Astrocyte of the spinal cord (primary cell): Measurements from ENCODE around the gene MDGA2.

Source experiments
- DNase-seq: peaks from one replicate; pipeline ENCODE4 v3.0.0; 2011; ENCODE audit warnings: low read depth, low spot score
- H3K4me3 ChIP-seq: 2 replicates; pipeline ENCODE4 v1.5.1; 2011; ENCODE audit warnings: low read depth, mild to moderate bottlenecking, low read length, moderate library complexity
- in situ Hi-C: cut with HindIII; loops from 2 replicates; pipeline ENCODE4 v1.10.0; 2017; ENCODE audit warnings: low sequenced_read_pairs
- TF ChIP-seq, protein P1 (sequence below): IDR thresholded peaks from 2 replicates; pipeline ENCODE4 v1.5.1; 2012; ENCODE audit warnings: low read depth, mild to moderate bottlenecking, low read length, inconsistent platforms

The MDGA2 gene

DNA sequence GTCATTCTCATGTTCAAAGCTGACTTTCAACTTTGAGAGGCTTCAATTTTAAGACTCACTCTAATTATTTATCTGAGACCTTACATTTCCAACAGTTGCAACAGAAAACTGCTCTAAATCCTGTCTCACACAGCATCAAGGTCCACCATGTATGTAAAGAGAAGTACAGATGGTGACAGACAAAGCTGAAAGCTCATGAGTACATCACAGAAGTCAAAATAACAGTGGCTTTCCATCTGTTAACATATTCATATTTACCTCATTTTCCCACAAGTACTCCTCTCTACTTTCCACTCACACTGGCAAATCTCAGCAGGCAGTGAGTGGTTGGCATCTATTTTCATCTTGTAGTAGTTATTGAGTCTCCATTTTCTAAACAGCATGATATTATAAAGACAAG is 192.0 kb downstream of the MDGA2 start:
- TF ChIP-seq, protein P1, sequence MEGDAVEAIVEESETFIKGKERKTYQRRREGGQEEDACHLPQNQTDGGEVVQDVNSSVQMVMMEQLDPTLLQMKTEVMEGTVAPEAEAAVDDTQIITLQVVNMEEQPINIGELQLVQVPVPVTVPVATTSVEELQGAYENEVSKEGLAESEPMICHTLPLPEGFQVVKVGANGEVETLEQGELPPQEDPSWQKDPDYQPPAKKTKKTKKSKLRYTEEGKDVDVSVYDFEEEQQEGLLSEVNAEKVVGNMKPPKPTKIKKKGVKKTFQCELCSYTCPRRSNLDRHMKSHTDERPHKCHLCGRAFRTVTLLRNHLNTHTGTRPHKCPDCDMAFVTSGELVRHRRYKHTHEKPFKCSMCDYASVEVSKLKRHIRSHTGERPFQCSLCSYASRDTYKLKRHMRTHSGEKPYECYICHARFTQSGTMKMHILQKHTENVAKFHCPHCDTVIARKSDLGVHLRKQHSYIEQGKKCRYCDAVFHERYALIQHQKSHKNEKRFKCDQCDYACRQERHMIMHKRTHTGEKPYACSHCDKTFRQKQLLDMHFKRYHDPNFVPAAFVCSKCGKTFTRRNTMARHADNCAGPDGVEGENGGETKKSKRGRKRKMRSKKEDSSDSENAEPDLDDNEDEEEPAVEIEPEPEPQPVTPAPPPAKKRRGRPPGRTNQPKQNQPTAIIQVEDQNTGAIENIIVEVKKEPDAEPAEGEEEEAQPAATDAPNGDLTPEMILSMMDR: no peak
- DNase-seq: no peak
- in situ Hi-C loops: no loop called here
- H3K4me3 ChIP-seq: no peak overlapping the region

DNA sequence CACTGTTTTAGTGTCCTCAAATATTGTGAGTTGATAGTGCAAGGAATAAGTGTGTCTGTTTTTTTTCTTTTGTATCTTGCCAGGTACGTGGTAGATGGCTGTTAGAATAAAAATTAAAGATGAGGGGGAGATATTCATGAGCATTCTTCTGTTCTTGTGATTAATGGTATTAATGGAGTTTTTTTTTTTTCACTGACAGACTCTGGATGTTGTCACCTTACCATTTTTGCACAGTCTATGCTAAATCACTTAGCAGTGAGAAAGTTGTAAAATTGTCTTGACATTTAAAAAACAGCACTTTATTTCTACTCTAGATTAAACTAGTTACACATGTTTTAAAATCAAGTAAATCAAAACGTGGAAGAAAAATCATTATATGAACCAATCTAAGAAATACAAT is 204.3 kb downstream of the MDGA2 start:
- no peak for DNase-seq
- TF ChIP-seq, protein P1: no peak
- in situ Hi-C loops: no loop called here
- H3K4me3 ChIP-seq: no peak overlapping the region

DNA sequence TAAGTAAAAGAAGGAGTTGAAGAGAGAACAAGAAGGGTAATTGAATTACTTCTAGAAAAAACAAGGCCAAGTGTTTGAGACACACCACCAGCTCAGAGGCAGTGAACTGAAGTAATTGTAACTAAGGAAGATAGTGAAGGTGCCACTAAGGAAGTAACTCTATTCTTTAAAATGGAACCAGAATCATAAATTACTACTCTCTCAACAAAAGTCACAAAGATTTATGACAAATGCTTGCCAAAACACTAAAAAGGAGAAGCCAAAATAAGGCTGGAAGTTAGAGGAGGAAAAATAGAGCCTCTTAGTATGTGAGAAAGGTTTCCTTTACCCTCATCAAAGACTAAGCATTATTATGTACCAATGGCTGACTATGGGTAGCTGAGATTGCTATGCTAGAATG is 208.5 kb downstream of the MDGA2 start:
- in situ Hi-C loops: no loop called here
- no peak for DNase-seq
- TF ChIP-seq, protein P1: no peak
- H3K4me3 ChIP-seq: no peak overlapping the region

DNA sequence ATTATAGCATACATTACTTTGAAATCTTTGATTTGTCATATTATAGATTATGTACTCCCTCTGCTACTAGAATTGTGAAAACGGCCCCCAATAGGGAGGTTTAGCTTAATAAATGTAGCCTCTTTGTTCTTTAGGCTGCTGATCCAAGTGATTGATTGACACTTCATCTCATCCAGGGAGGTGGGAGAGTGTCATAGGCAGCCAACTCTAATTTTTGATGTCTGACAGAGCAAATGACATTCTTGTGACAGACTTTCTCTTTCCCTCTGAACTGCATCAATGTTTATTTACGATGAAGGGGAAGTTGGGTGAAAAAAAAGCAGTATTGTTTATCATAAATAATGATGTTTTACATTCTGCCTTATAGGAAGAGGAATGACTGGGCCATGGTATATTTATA is 221.4 kb downstream of the MDGA2 start:
- DNase-seq: no peak
- no peak overlapping the region for H3K4me3 ChIP-seq
- TF ChIP-seq, protein P1: no peak
- in situ Hi-C loops: no loop called here

DNA sequence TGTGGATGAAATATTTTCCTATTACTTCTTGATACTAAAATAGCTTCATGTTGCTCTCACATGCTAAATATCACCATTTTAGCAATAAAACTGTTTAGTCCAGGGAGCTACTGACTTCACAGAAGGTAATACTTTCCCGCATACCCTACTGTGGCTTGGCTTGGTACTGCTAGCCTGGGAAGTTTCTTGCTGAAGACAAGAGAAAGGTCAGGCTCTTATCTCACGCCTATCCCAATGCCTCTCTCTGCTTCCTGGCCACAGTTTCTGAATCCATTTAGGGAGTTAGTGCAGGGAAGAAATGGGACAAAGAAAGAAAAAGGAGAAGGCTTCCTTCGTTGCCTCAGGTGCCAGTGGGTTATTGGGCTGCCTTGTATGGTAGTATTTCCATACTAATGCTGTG is 228.3 kb downstream of the MDGA2 start:
- H3K4me3 ChIP-seq: no peak overlapping the region
- TF ChIP-seq, protein P1: no peak
- in situ Hi-C loops: no loop called here
- no peak for DNase-seq

DNA sequence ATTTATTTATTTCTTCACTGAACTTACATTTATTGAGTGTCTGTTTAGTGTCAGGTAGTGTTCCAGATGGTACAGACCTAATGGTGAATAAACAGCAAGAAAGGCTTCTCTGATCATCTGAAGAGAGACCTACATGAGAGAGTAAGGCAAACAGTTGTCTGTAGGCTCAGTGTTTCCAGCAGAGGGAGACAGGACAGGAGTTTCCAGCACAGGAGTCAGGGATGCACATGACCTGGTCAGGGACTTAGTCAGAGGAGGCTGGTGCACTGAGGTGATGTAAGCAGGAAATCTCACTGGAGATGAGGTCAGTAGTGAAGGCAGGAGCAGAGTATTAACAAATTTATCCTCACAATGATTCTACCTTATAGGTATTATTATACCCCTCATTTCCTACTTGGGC is 233.2 kb downstream of the MDGA2 start:
- in situ Hi-C loops: no loop called here
- TF ChIP-seq, protein P1: peak; percentile 41

DNA sequence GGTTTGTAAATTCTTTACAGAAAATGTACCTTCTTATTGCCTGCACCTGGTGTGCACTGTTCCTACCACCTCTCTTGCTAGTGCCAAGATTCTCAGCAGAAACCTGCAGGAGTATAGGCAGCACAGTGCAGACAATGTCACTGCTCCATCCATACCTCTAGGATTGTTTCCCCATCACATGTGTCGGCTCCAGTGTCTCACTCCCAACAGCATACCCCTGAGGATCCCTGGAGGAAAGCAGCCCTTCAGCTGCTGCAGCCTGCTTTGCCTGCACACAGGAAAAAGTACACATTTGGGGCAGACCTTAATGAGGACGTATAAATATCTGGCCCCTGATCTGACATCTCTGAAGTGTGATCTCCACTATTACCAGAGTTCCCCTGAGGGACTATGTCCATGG is 235.5 kb downstream of the MDGA2 start:
- TF ChIP-seq, protein P1: no peak
- in situ Hi-C loops: no loop called here
- DNase-seq: no peak
- H3K4me3 ChIP-seq: no peak overlapping the region

More for the DNA sequence above, 233.2 kb downstream of the MDGA2 start:
- peak; percentile 56 for DNase-seq
- no peak overlapping the region for H3K4me3 ChIP-seq
